Subcutaneous abdominal adipose tissue (tissue), 5 donors: ENCODE results near the gene TAS1R3.

Experiments
- H3K27ac ChIP-seq: one replicate; pipeline ENCODE4 v1.7.0; 2013; ENCODE audit warnings: low read depth, mild to moderate bottlenecking, inconsistent platforms, low read length, moderate library complexity
- H3K27me3 ChIP-seq, 5 donors: one replicate each; pipeline ENCODE4 v1.7.0; 2013; ENCODE audit warnings: low read length in 5 of 5, inconsistent platforms in 1 of 5; ENCODE audit not compliant: control insufficient read depth in 5 of 5, insufficient read depth in 4 of 5
- H3K36me3 ChIP-seq, 5 donors: one replicate each; pipeline ENCODE4 v1.7.0; 2013; ENCODE audit warnings: low read length in 5 of 5; ENCODE audit not compliant: control insufficient read depth in 5 of 5, insufficient read depth in 5 of 5
- H3K4me1 ChIP-seq, 5 donors: one replicate each; pipeline ENCODE4 v1.7.0; 2013; ENCODE audit warnings: low read length in 5 of 5, mild to moderate bottlenecking in 3 of 5, moderate library complexity in 1 of 5; ENCODE audit not compliant: control insufficient read depth in 5 of 5, insufficient read depth in 5 of 5
- H3K4me3 ChIP-seq, 5 donors: one replicate each; pipeline ENCODE4 v1.7.0; 2013; ENCODE audit warnings: low read length in 5 of 5, low read depth in 1 of 5
- H3K9ac ChIP-seq, 5 donors: one replicate each; pipeline ENCODE4 v1.7.0; 2013; ENCODE audit warnings: low read length in 5 of 5, mild to moderate bottlenecking in 4 of 5, moderate library complexity in 3 of 5
- H3K9me3 ChIP-seq, 5 donors: one replicate each; pipeline ENCODE4 v1.7.0; 2013; ENCODE audit warnings: low read length in 5 of 5; ENCODE audit not compliant: control insufficient read depth in 5 of 5
- donor health status: healthy.
- donor health status: healthy.
- donor health status: healthy.
- donor health status: healthy.
- donor health status: healthy.

The TAS1R3 gene

GRCh38 chr1:1303736-1304135, 27.3 kb upstream of the TAS1R3 start:
- no peaks in the 10 kb centered on the region for H3K27me3 ChIP-seq
- H3K9ac ChIP-seq: peak overlapping the region in 1 of 5 donors; percentile 75
- H3K27ac ChIP-seq: no peak overlapping the region
- peaks cover 0 to 9% (median 5%) of the 10 kb centered on the region in 5 donors for H3K36me3 ChIP-seq
- peaks cover 5 to 44% (median 42%) of the 10 kb centered on the region in 5 donors for H3K4me1 ChIP-seq
- peak overlapping the region in 1 of 5 donors; percentile 81 for H3K4me3 ChIP-seq
- no peaks in the 10 kb centered on the region for H3K9me3 ChIP-seq

GRCh38 chr1:1304331-1305299, 26.5 kb upstream of the TAS1R3 start:
- H3K9ac ChIP-seq: peak overlapping the region in 4 of 5 donors; percentile 17 to 75 (median 38)
- H3K27ac ChIP-seq: no peak overlapping the region
- peaks cover 0 to 5% (median 2%) of the 10 kb centered on the region in 5 donors for H3K36me3 ChIP-seq
- peak overlapping the region in 4 of 5 donors; percentile 38 to 81 (median 75) for H3K4me3 ChIP-seq
- H3K9me3 ChIP-seq: no peaks in the 10 kb centered on the region
- H3K4me1 ChIP-seq: peaks cover 5 to 53% (median 49%) of the 10 kb centered on the region in 5 donors
- no peaks in the 10 kb centered on the region for H3K27me3 ChIP-seq

GRCh38 chr1:1305300-1306069, 25.6 kb upstream of the TAS1R3 start:
- Histone ChIP-seq H3K9ac (peak overlapping the region in 4 of 5 donors; percentile 17 to 75 (median 57)), H3K4me3 (peak overlapping the region; percentile 38 to 81 (median 72)), H3K36me3 (peaks cover 0 to 8% (median 6%) of the 10 kb centered on the region in 5 donors), H3K4me1 (peaks cover 5 to 56% (median 53%) of the 10 kb centered on the region in 5 donors), H3K27me3 (no peaks in the 10 kb centered on the region), H3K27ac (no peak overlapping the region), H3K9me3 (no peaks in the 10 kb centered on the region)

GRCh38 chr1:1306070-1306660, 24.9 kb upstream of the TAS1R3 start:
- no peak overlapping the region for H3K27ac ChIP-seq
- H3K9me3 ChIP-seq: no peaks in the 10 kb centered on the region
- H3K9ac ChIP-seq: peak overlapping the region in 3 of 5 donors; percentile 62 to 75 (median 69)
- H3K4me1 ChIP-seq: peaks cover 5 to 56% (median 53%) of the 10 kb centered on the region in 5 donors
- peaks cover 0 to 14% (median 10%) of the 10 kb centered on the region in 5 donors for H3K36me3 ChIP-seq
- peak overlapping the region; percentile 26 to 93 (median 78) for H3K4me3 ChIP-seq
- no peaks in the 10 kb centered on the region for H3K27me3 ChIP-seq

- Histone ChIP-seq H3K9ac (peak overlapping the region in 3 of 5 donors; percentile 62 to 75 (median 69)), H3K27me3 (no peaks in the 10 kb centered on the region), H3K4me3 (peak overlapping the region; percentile 26 to 93 (median 78)), H3K27ac (no peak overlapping the region), H3K4me1 (peaks cover 5 to 56% (median 53%) of the 10 kb centered on the region in 5 donors), H3K36me3 (peaks cover 0 to 20% (median 16%) of the 10 kb centered on the region in 5 donors), H3K9me3 (no peaks in the 10 kb centered on the region)
These were observed 24.3 kb upstream of the TAS1R3 start for GRCh38 chr1:1306661-1307260.

GRCh38 chr1:1307261-1307922, 23.7 kb upstream of the TAS1R3 start:
- Histone ChIP-seq H3K27ac (no peak overlapping the region), H3K4me3 (peak overlapping the region; percentile 26 to 93 (median 78)), H3K27me3 (no peaks in the 10 kb centered on the region), H3K36me3 (peaks cover 0 to 27% (median 21%) of the 10 kb centered on the region in 5 donors), H3K9me3 (no peaks in the 10 kb centered on the region), H3K9ac (peak overlapping the region in 4 of 5 donors; percentile 58 to 73 (median 66)), H3K4me1 (peaks cover 5 to 56% (median 53%) of the 10 kb centered on the region in 5 donors)

GRCh38 chr1:1307923-1308755, 22.9 kb upstream of the TAS1R3 start, which contains the start of the genes ACAP3 and PUSL1:
ACAP3 (minus strand) TSS chr1:1307930; CDS start chr1:1307815, 115 bp downstream.
PUSL1 (plus strand) TSS chr1:1308597; CDS start chr1:1308644, 47 bp downstream.
- H3K36me3 ChIP-seq: peaks cover 0 to 34% (median 28%) of the 10 kb centered on the region in 5 donors

GRCh38 chr1:1308756-1309250, 22.3 kb upstream of the TAS1R3 start:
- H3K4me1 ChIP-seq: peaks cover 5 to 52% (median 50%) of the 10 kb centered on the region in 5 donors
- H3K27me3 ChIP-seq: no peaks in the 10 kb centered on the region
- H3K4me3 ChIP-seq: peak overlapping the region in 4 of 5 donors; percentile 61 to 81 (median 70)
- H3K36me3 ChIP-seq: peaks cover 0 to 41% (median 35%) of the 10 kb centered on the region in 5 donors
- no peaks in the 10 kb centered on the region for H3K9me3 ChIP-seq
- H3K9ac ChIP-seq: peak overlapping the region in 4 of 5 donors; percentile 64 to 80 (median 70)
- H3K27ac ChIP-seq: peak overlapping the region; percentile 60

More at GRCh38 chr1:1307923-1308755, 22.9 kb upstream of the TAS1R3 start, which contains the start of the genes ACAP3 and PUSL1:
- H3K27ac ChIP-seq: peak within 1 kb of the TSS; percentile 69
- H3K9ac ChIP-seq: peak within 1 kb of the TSS in 4 of 5 donors; percentile 64 to 80 (median 70)
- H3K4me3 ChIP-seq: peak within 1 kb of the TSS; percentile 62 to 93 (median 78)
- H3K9me3 ChIP-seq: no peaks in the 10 kb centered on the region
- peaks cover 5 to 56% (median 53%) of the 10 kb centered on the region in 5 donors for H3K4me1 ChIP-seq
- H3K27me3 ChIP-seq: no peaks in the 10 kb centered on the region
